HG03064 (cell line): ENCODE measurements around the gene SULT1C2.
"Not testable (repeated sequence)": the region's sequence is repeated elsewhere in the genome, so short reads cannot be mapped to it uniquely, and the experiment has no call there.

Source experiments
- ATAC-seq: cut with Tn5 transposase; IDR thresholded peaks from one replicate; pipeline ENCODE4 v1.9.1; 2021; ENCODE audit warnings: low read depth; ENCODE audit not compliant: unreplicated experiment

SULT1C2 gene

DNA sequence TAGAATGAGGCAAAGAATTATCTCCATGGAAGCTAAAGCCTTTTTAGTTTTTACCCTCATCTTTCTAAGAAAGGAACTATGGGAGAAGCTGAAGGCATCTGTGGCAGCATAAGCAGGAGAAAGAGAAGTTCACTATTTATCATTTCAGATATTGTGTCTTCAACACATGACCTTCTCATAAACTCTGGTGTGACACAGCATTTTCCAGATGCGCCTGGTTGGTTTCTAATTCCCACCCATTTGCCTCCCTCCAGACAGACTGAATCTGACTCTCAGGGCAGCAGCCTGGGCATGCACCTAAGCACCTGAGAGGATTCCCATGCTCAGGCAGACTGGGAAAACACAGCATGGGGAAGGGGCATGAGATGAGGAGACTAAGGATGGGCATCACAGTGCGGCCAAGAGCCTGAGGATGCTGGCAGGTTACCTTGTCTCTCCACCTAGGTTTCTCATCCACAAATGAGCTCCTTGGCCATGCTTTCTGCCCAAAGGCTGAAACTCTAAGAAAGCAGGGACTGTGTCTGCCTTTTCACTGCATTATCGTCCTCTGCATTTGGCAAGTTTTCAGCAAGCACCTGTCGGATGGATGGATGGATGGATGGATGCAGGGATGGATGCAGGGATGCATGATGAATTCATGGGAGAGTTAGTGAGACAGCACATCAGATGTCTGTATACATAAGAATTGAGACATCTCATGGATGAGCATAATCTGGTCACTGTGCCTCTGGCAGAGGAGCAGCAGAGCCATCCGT is 60.3 kb downstream of the SULT1C2 start:
- ATAC-seq, result no peak

DNA sequence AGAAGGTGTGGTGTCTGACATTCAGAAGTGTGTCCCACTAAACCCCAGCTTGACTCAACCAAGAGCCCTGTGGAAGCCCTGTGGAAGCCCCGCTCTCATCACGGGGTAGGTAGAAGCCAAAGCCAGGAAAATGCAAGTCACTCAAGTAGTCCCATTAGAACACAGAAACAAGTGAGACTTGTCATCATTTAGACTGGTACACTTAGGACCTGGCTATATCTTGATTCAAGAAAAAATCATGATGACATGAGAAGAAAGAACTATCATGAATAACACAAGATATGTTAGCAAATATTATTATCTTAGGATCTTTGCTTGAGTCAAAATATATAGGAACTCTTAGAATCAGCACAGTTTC is 60.9 kb downstream of the SULT1C2 start:
- no peak for ATAC-seq

DNA sequence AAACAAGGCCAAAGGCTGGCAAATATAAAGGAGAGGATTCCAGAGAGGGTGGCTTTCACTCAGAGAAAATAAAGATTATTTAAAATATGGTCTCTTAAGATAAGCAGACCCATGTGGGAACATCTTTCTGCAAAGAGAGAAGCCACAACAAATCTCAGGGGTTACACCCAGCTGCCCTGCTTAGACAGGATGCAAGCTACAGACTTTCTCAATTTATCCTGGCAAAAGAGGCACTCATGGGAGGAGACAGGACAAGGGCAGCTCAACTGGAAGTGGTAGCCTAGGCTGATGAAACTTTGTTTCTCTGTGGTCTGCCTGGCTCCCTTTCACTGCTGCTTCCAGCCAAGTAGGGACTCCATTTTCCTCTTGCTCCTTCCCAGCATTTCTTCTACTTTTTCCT is 63.2 kb downstream of the SULT1C2 start:
- ATAC-seq, result no peak

DNA sequence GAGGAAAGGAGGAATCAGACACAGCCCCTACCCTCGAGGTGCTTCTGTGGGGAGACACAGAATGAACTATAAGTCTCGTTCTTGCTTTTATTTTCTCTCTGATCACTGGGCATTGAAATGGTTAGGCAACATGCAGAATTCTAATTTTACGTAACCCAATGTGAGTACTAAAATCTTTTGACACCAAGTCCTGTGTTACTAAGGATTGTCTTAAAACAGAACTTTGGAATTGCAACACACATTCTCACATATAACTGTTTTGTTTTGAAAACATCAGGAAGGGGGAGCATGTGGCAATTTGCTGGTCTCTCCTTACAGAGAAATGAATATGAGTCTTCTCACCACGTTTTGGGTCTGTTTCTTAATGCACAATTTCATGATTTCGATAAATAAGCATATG is 65.4 kb downstream of the SULT1C2 start:
- no peak for ATAC-seq

DNA sequence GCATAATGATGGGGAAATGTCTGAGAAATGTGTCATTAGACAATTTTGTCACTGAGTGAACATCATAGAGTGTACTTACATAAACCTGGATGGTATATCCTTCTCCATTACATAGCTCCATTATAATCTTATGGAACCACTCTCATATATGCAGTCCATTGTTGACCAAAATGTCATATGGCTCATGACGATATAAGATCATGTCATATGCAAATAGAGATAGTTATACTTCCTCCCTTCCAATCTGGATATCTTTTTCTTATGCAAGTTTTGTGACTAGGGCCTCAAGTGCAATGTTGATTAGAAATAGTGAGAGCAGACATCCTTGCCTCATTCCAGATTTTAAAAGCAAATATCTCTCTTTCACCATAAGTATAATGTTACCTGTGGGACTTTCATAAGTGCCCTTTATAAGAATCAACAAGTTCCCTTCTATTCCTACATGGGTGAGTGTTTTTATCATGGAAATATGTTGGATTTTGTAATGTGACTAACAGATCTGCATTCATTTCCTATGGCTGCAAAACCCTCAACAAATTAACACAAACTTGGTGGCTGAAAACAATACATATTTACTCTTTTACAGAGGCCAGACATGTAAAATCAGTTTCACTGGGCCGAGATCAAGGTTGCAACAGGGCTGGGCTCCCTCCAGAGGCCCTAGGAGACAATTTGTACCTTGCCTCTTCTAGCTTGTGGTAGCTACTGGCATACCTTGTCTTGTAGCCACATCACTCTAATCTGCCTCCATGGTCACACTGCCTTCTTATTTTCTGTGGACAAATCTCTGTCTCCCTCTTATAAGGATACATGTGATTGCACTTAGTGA is 67.4 kb downstream of the SULT1C2 start:
- ATAC-seq, result no peak

DNA sequence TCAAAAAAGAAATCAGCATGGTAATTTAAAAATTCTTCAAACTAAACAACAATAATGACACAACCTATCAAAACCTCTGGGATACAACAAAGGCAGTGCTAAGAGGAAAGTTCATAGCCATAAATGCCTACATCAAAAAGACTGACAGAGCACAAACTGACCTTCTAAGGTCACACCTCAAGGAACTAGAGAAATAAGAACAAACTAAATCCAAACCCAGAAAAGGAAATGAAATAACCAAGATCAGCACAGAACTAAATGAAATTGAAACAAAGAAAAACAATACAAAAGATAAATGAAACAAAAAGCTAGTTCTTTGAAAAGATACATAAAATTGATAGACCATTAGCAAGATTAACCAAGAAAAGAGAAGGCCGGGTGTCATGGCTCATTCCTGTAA is 70.6 kb downstream of the SULT1C2 start:
- not testable (repeated sequence) for ATAC-seq
